Measurements from ENCODE around the gene MBNL2.

DNA sequence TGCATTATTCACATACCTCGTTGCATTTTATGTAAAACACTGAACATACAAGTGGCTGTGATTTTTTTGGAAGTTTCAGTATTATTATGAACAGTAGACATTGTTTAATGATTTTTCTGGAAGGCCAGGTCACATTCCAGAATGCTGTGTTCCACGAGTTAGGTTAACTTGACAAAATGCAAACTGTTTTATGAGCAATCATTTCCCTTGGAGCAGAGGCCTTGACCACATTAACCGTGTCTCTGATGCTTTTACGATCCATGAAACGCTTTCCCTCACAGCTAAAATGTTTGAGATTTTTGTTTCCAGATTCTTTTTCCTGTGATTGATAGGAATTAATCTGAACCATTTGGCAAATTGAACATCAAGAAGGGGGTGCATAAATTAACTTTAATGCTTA, 57.8 kb downstream of the MBNL2 start:
- TF ChIP-seq, protein P1, sequence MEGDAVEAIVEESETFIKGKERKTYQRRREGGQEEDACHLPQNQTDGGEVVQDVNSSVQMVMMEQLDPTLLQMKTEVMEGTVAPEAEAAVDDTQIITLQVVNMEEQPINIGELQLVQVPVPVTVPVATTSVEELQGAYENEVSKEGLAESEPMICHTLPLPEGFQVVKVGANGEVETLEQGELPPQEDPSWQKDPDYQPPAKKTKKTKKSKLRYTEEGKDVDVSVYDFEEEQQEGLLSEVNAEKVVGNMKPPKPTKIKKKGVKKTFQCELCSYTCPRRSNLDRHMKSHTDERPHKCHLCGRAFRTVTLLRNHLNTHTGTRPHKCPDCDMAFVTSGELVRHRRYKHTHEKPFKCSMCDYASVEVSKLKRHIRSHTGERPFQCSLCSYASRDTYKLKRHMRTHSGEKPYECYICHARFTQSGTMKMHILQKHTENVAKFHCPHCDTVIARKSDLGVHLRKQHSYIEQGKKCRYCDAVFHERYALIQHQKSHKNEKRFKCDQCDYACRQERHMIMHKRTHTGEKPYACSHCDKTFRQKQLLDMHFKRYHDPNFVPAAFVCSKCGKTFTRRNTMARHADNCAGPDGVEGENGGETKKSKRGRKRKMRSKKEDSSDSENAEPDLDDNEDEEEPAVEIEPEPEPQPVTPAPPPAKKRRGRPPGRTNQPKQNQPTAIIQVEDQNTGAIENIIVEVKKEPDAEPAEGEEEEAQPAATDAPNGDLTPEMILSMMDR (IDR thresholded peaks at IDR 0.05; ENCODE audit: insufficient read depth, low read length, poor library complexity, severe bottlenecking), result no peak
- no peak for TF ChIP-seq EZH2phosphoT487 (conservative IDR thresholded peaks at IDR 0.05; ENCODE audit: low read length)
